Adipose tissue (tissue), 3 donors: ENCODE results near the gene SLC16A1. TPM values are rescaled to one million over a fixed set of nuclear protein-coding genes. Genes with fewer than 3 reads are reported as not detected.
"Not testable (repeated sequence)": the region's sequence is repeated elsewhere in the genome, so short reads cannot be mapped to it uniquely, and the experiment has no call there.

Experiments
- H3K27ac ChIP-seq: one replicate; pipeline ENCODE4 v1.5.1; 2013; ENCODE audit warnings: low read depth, low read length
- WGBS, 3 donors: extraction: QIAGEN DNeasy Blood & Tissue Kit; methylation state at CpG; one replicate each; pipeline ENCODE4 v1.1.7; 2013; 5-methylcytosine and 5-hydroxymethylcytosine counted together
- polyA plus RNA-seq, 3 donors: library from polyadenylated mRNA; stranded (reverse); fragments of 200-250 nt; gene quantifications; one replicate each; pipeline ENCODE4 v1.2.3, GENCODE V29; 2013
- donor health status: healthy with polysubstance abuse.
- donor health status: Bipolar disorder and iron deficiency.
- donor health status: healthy.

The SLC16A1 gene
- polyA plus RNA-seq, 3 donors, result 3.1 to 19.8 (median 6.4) TPM

- no peak overlapping the region for H3K27ac ChIP-seq
Observed at GRCh38 chr1:112896783-112897182, 59.2 kb downstream of the SLC16A1 start.

DNA sequence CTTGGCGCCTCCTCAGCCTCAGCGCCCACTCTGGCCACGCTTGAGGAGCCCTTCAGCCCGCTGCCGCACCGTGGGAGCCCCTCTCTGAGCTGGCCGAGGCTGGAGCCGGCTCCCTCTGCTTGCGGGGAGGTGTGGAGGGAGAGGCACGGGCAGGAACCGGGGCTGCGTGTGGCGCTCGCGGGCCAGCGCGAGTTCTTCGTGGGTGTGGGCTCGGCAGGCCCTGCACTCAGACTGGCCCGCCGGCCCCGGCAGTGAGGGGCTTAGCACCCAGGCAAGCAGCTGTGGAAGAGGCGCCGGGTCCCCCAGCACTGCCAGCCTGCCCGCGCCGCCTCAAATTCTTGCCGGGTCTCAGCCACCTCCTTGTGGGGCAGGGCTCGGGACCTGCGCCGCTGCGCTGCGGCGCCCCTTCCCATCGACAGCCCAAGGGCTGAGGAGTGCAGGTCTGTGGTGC, 61.4 kb downstream of the SLC16A1 start:
- 93 to 98% (median 97%) methylated on average over 28 to 35 of the region's 35 CpGs for WGBS, 3 donors
- no peak overlapping the region for H3K27ac ChIP-seq

- 94 to 99% (median 95%) methylated on average over 3 of the region's 3 CpGs for WGBS, 3 donors
- no peak overlapping the region for H3K27ac ChIP-seq
Observed at GRCh38 chr1:112894010-112894292, 62.0 kb downstream of the SLC16A1 start.

GRCh38 chr1:112893288-112894009, 62.5 kb downstream of the SLC16A1 start:
- WGBS, 3 donors, result 84 to 91% (median 90%) methylated on average over 6 of the region's 6 CpGs
- no peak overlapping the region for H3K27ac ChIP-seq

DNA sequence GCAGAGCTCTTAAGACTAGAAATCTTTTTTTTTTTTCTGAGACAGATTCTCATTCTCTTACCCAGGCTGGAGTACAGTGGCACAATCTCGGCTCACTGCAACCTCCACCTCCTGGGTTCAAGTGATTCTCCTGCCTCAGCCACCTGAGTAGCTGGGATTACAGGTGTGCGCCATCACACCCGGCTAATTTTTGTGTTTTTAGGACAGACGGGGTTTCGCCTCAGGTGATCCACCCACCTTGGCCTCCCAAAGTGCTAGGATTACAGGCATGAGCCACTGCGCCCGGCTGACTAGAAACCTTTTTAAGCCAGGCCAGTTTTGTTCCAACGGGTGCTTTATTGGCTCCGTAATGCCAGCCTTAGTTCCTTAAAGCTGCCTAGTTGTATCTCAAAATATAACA, 66.1 kb downstream of the SLC16A1 start:
- 92 to 93% (median 92%) methylated on average over 9 of the region's 9 CpGs for WGBS, 3 donors
- H3K27ac ChIP-seq, result not testable (repeated sequence)

- 46 to 79% (median 68%) methylated on average over 2 of the region's 2 CpGs for WGBS, 3 donors
- H3K27ac ChIP-seq, result no peak overlapping the region
Observed at GRCh38 chr1:112889052-112889768, 66.8 kb downstream of the SLC16A1 start.

- H3K27ac ChIP-seq, result no peak overlapping the region
- WGBS, 3 donors, result 62 to 75% (median 73%) methylated on average over 2 of the region's 2 CpGs
Observed at GRCh38 chr1:112888630-112889029, 67.4 kb downstream of the SLC16A1 start.

- 84 to 89% (median 88%) methylated on average over 10 of the region's 10 CpGs for WGBS, 3 donors
- no peak overlapping the region for H3K27ac ChIP-seq
Observed at GRCh38 chr1:112887599-112888283, 68.3 kb downstream of the SLC16A1 start.

- H3K27ac ChIP-seq, result not testable (repeated sequence)
- WGBS, 3 donors, result 94 to 96% (median 94%) methylated on average over 5 of the region's 5 CpGs
Observed at GRCh38 chr1:112884996-112885395, 71.0 kb downstream of the SLC16A1 start.

DNA sequence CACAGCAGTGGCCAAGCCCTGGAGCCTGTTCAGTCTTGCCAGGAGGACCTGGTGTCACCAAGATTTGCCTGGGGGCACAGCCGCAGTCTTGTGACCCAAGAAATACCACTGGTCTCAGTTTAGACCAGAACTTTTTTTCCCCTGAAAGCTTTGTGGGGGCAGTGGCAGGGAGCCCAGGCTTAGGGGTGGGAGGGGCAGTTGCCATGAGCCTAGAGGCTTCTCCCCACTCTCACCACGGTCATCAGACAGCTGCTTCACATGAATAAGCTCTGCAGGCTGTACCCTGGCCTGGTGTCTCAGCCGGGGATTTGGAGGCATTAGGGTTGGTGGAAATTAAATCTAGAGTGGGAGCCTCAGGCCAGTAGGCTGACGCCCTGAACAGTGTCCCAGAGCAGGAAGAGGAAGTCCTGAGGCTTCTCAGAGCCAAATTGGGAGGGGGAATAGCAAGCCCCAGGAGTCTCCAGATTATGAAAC, 73.7 kb downstream of the SLC16A1 start:
- 29 to 70% (median 43%) methylated on average over 4 of the region's 4 CpGs for WGBS, 3 donors
- no peak overlapping the region for H3K27ac ChIP-seq

- H3K27ac ChIP-seq, result no peak overlapping the region
- WGBS, 3 donors, result 64 to 79% (median 65%) methylated on average over 8 of the region's 8 CpGs
Observed at GRCh38 chr1:112881742-112882127, 74.3 kb downstream of the SLC16A1 start.

DNA sequence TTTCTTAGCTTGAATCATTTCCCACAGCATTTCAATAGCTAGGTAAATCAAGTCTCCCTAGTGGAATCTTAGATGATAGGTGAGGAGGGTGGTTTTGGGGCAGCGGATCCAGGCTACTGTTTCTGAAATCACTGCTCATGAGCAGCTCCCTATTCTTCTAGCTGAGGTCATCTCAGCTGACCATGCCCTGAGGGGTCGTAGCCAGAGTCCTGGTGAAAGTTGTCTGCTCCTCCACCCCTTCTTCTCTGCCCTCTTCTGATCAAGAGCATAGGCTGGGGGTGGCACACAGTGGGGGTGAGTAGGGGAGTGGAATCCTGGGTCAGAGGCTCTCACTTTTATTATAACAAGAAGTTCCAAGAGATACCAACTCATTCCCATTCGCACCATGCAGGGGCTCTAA, 76.2 kb downstream of the SLC16A1 start:
- no peak overlapping the region for H3K27ac ChIP-seq
- WGBS, 3 donors, result 75 to 90% (median 89%) methylated on average over 3 of the region's 3 CpGs

GRCh38 chr1:112878321-112878720, 77.7 kb downstream of the SLC16A1 start:
- 49 to 80% (median 76%) methylated on average over 9 of the region's 9 CpGs for WGBS, 3 donors
- no peak overlapping the region for H3K27ac ChIP-seq

DNA sequence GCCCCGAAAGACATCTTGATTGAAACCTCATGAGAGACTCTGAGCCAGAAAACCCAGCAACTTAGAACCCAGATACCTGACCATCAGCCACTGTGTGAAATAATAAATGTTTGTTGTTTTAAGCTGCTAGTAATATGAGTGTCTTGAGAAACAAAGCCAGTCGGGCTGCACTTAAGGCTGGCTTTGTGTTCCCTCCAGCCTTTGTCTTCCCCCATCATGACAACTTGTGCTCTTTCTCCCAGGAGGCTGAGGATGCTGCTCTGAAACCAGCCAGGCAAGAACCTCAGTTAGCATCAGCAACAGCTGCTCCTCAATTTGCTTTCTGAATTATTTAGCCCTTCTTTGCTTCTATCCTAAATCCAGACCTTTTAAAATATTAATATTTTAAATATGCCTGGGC, 78.2 kb downstream of the SLC16A1 start:
- no peak overlapping the region for H3K27ac ChIP-seq
- WGBS, 3 donors, result 41 to 68% (median 64%) methylated on average over 2 of the region's 2 CpGs

DNA sequence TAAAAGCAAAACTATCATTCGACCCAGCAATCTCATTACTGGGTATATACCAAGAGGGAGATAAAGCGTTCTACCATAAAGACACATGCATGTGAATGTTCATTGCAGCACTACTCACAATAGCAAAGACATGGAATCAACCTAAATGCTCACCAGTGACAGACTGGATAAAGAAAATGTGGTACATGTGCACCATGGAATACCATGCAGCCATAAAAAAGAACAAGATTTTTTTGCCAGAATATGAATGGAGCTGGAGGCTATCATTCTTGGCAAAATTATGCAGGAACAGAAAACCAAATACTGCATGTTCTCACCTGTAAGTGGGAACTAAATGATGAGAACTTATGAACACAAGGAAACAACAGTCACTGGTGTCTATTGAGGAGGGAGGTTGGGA, 79.7 kb downstream of the SLC16A1 start:
- 65 to 69% (median 68%) methylated on average over 2 of the region's 2 CpGs for WGBS, 3 donors
- no peak overlapping the region for H3K27ac ChIP-seq

GRCh38 chr1:112872551-112872962, 83.4 kb downstream of the SLC16A1 start:
- 68 to 74% (median 72%) methylated on average over 1 of the region's 1 CpG for WGBS, 3 donors
- H3K27ac ChIP-seq, result no peak overlapping the region

- 87 to 93% (median 90%) methylated on average over 5 of the region's 5 CpGs for WGBS, 3 donors
- no peak overlapping the region for H3K27ac ChIP-seq
Observed at GRCh38 chr1:112870887-112871646, 84.9 kb downstream of the SLC16A1 start.

DNA sequence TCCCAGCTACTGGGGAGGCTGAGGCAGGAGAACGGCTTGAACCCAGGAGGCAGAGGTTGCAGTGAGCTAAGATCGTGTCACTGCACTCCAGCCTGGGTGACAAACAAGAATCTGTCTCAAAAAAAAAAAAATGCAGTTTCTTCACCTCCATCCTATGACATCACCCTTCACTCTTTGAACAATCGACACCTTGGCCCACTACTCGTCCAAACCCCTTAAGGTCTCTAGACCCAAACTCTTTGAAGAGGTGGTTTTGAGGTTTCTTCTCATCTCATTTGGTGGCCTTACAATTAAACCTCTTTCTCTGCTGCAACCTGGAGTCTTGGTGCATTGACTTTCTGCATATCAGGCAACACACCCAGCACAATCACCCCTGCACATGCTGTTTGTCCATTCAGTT, 86.1 kb downstream of the SLC16A1 start:
- no peak overlapping the region for H3K27ac ChIP-seq
- WGBS, 3 donors, result 91 to 93% (median 92%) methylated on average over 4 of the region's 4 CpGs

GRCh38 chr1:112868191-112868590, 87.8 kb downstream of the SLC16A1 start:
- WGBS, 3 donors, result 87 to 95% (median 94%) methylated on average over 2 of the region's 2 CpGs
- no peak overlapping the region for H3K27ac ChIP-seq
